HG03045 (cell line): ENCODE measurements around the gene ABHD11.

Experiments used
- ATAC-seq: cut with Tn5 transposase; IDR thresholded peaks from one replicate; pipeline ENCODE4 v1.9.1; 2021; ENCODE audit warnings: mild to moderate bottlenecking, moderate library complexity; ENCODE audit not compliant: unreplicated experiment

ABHD11 gene

DNA sequence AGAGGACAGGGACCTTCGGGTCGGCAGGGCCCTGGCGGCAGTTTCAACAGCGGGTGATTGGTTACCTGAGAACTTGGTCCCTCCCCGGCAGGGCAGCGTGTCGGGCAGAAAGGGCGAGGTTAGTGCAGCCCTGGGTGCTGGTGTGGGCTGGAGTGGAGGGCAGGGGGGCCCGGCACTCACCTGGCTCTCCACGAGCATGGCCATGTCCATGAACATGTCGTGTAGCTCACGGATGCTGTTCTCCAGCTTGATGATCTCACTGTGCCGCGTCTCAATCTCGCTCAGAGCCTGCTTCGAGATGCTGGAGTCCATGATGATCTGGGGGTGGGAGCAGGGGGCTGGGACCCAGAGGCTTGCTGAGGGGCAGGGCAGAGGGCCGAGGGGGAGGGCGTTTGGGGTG, 35.9 kb downstream of the ABHD11 start:
- ATAC-seq, result no peak

DNA sequence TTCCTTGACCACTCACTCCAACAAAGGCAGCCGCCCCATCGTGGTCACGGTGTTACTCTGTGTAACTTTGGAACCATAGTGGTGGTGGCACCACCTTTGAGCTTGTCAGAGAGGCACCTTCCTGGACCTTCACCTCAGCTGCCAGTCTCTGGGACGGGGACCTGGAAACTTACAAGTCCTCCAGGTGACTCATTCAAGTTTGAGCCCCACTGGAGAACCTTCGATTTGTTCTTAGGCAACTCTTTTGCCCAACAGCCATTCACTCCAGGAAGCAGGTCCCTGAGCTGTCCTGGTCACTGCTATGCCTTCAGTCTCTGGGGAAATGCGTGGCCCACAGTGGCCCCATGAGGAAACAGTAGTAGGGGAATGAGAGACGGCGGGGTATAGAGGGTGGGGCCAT, 36.4 kb downstream of the ABHD11 start:
- no peak for ATAC-seq

DNA sequence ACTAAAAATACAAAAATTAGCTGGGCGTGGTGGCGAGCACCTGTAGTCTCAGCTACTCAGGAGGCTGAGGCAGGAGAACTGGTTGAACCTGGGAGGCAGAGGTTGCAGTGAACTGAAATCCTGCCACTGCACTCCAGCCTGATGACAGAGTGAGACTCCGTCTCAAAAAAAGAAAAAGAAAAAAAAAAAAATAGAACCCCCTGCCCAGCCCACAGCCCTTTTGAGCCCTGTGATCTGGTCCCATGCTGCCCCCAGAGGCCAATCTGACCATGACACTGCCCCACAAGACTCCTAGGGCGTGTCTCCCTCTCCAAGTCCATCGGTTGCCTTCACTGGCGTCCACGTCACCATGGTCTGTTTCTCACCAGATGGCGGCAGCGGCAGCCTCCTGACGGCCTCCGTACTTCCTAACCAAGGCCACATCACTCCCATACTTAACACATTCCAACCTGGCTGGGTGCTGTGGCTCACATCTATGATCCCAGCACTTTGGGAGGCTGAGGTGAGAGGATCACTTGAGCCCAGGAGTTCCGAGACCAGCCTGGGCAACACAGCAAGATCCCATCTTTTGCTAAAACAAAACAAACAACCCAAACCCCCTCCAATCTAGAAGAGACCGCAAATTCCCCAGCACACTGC, 37.1 kb downstream of the ABHD11 start:
- no peak for ATAC-seq

DNA sequence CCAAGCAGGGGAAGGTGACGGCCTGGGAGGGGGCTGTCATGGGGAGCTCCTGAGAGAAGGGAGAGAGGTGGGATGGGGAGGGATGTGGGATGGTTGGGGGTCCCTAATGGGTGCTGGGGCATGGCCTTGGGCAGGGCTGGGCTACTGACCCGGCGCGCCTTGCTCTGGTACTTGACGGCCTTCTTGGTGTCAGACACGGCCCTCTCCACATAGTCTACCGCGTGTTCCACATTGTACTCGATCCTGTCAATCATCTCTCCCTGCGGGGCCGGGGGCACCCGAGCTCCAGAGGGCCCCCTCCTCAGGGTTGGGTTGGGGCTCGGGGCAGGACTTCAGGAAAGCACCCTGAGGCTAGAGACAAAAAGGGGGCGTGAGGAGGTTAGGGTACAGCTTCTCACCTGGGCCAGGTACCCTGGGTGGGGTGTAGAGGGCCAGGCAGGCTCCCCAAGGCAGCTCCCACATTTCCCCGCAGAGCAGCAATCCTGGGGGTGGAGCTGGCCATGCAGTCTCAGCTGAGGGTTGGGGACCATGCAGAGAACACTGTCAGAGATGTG, 37.9 kb downstream of the ABHD11 start:
- ATAC-seq, result no peak

DNA sequence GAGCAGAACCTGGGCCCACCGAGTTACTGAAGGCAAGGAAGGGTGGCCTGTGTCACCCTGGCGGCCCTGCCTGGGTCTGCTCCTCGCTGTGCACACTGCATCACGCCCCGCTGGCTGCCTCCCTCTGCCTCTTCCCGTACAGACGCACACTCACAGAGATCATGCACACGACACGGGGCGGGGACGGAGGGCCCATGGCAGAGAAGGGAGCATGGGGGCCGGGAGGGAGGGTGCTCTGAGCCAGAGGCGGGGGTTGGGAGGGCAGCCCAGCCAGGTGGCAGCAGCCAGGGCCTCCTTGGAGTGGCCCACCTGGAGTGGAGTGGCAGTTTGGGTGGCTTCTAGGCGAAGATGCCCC, 38.6 kb downstream of the ABHD11 start:
- no peak for ATAC-seq

DNA sequence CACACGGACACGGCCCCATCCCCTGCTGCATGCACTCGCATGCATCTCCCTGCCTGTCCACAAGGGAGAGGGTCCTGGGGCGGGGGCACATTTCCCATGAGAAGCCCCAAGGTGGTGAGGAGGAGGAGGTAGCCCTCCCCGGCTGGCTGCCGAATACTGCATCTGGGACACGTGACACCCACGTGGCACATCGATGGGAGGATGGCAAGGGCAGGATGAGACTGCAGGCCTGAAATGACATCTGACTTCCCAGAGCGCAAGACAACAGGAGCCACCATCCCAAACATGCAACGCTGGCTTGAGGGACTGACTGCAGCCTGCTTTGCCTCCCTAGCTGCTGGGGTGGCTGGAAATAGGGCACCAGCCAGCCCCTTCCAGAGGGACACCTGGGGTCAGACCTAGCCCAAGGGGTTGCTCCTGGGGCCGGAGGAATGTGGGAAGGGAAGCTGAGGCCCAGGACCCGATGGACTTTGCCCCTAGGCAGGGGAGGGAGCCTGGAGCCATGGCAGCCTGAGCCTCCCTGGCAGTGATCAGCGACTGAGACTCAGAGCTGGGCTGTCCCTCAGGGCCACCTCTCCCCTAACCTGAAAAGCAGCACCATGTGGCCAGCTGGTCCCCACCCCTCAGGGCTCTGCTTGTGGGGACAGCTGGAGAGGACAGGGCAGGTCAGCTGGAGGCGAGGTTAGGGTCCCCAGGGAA, 39.1 kb downstream of the ABHD11 start:
- ATAC-seq, result no peak

DNA sequence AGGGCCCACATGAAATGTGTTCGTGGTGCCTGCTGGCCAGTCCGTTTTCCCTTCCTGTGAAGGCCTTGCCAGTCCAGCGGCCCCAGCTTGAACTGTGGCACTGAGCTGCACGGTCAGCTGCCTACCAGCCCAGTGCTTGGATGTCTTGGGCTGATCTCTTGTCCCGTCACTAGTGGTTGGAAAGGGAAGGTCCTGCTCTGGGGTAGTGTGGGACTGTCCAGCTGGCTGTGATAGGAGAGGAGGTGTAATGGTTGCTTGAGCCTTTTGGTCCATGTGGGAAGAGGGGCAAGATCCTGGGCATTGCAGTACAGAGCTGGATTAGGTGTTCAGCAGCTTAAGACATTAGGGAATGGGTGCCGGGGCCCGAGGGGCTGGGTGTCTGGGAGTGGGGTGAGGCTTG, 40.2 kb downstream of the ABHD11 start:
- no peak for ATAC-seq

DNA sequence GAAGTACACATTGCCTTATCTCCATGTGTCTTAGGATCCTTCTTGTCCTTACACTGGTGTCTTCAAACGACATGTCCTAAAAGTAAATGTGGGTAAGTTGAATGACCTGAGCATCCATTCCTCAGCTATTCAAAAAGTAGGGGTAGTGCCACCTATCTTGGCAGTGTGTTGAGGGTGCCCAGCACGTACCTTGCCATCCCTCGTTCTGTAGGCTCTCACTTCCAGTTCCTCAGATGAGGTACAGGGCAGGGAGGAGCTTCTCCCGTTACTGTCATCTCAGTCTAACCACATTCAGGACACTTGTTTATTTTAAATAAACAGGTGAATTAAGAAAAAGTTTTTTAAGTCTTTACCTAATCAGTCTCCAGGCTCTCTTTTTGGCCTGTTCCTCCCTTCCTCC, 42.2 kb downstream of the ABHD11 start:
- no peak for ATAC-seq

DNA sequence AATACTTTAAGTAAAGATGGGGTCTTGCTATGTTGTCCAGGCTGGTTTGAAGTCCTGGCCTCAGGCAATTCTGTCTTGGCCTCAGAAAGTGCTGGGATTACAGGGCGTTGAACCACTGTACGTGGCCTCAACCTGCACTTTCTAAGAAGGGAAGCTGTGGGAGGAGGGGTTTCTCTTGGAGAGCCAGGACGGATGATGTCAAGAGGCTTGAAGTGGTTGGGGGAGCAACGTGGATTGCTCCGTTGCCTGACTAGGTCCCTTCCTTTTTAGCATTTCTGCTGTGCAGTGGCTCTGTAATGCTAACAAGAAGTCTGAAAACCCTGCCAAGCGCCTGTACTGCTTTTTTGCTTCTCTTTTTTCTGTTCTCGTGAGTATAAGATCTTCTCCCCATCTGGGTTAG, 48.0 kb downstream of the ABHD11 start:
- no peak for ATAC-seq

DNA sequence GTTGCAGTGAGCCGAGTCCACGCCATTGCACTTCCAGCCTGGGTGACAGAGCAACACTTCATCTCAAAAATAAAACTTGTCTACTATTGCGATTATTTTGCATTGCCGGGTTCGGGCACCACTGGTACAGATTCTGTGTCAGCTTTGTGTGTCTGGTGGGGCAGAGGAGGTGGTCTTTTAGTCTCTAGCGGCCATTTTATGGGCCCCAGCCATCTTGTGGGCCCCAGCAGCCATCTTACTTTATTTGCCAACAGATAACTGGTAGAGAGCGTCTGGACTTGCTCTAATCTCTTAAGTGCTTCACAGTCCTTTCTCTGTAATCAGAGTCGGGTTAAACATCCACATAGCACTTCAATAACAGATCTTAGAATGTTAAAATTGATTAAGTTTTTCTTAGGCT, 50.3 kb downstream of the ABHD11 start:
- ATAC-seq, result no peak
